Vagina (tissue), 2 donors: Measurements from ENCODE around the gene NUDT16.

Experiments used
- POLR2A ChIP-seq, 2 donors: fragments of 450-650 bp; IDR thresholded peaks; one replicate each; pipeline ENCODE4 v1.6.1; 2017; ENCODE audit warnings: antibody characterized with exemption in 2 of 2, mild to moderate bottlenecking in 2 of 2, moderate library complexity in 2 of 2
- POLR2AphosphoS5 ChIP-seq, 2 donors: sonication (generic); formaldehyde crosslinking; IDR thresholded peaks; one replicate each; pipeline ENCODE4 v1.9.0; 2017; ENCODE audit warnings: antibody characterized with exemption in 2 of 2, mild to moderate bottlenecking in 2 of 2, low read depth in 1 of 2; ENCODE audit not compliant: insufficient read depth in 1 of 2
- TF ChIP-seq, protein P1 (sequence below), 3 experiments: fragments of 450-650 bp in 2 of 3; fragments of 200-600 bp in 1 of 3; sonication (generic) in 1 of 3; IDR thresholded peaks; one replicate each; pipeline ENCODE4 v1.5.1; 2017 to 2019; ENCODE audit warnings: antibody characterized with exemption in 3 of 3, mild to moderate bottlenecking in 2 of 3, moderate library complexity in 2 of 3

- TF ChIP-seq, protein P1, sequence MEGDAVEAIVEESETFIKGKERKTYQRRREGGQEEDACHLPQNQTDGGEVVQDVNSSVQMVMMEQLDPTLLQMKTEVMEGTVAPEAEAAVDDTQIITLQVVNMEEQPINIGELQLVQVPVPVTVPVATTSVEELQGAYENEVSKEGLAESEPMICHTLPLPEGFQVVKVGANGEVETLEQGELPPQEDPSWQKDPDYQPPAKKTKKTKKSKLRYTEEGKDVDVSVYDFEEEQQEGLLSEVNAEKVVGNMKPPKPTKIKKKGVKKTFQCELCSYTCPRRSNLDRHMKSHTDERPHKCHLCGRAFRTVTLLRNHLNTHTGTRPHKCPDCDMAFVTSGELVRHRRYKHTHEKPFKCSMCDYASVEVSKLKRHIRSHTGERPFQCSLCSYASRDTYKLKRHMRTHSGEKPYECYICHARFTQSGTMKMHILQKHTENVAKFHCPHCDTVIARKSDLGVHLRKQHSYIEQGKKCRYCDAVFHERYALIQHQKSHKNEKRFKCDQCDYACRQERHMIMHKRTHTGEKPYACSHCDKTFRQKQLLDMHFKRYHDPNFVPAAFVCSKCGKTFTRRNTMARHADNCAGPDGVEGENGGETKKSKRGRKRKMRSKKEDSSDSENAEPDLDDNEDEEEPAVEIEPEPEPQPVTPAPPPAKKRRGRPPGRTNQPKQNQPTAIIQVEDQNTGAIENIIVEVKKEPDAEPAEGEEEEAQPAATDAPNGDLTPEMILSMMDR (IDR thresholded peaks at IDR 0.05) = no peak
- no peak for TF ChIP-seq POLR2AphosphoS5 (IDR thresholded peaks at IDR 0.05; ENCODE audit: insufficient read depth in 1 of 2, low read depth in 1 of 2)
- no peak for TF ChIP-seq POLR2A (IDR thresholded peaks at IDR 0.05)
These were observed 5.0 kb downstream of the NUDT16 start for GRCh38 chr3:131386429-131387165.
